ENCODE measurements around the gene ITPK1. TPM values are rescaled to one million over a fixed set of nuclear protein-coding genes. Genes with fewer than 3 reads are reported as not detected.

The ITPK1 gene
- total RNA-seq, 4 donors from 2014 or later: 43.9 to 56.1 (median 44.5) TPM

- no peak for DNase-seq
- H3K4me3 ChIP-seq (replicated peaks in 1 of 3): no peak overlapping the region
- no peaks in the 10 kb centered on the region for H3K27me3 ChIP-seq
- no peak overlapping the region for H3K27ac ChIP-seq
- H3K4me1 ChIP-seq: peaks cover 14 to 20% of the 10 kb centered on the region in 2 donors
- WGBS, 2 donors: 97 to 98% methylated on average over 7 to 8 of the region's 8 CpGs
- TF ChIP-seq, protein P1, sequence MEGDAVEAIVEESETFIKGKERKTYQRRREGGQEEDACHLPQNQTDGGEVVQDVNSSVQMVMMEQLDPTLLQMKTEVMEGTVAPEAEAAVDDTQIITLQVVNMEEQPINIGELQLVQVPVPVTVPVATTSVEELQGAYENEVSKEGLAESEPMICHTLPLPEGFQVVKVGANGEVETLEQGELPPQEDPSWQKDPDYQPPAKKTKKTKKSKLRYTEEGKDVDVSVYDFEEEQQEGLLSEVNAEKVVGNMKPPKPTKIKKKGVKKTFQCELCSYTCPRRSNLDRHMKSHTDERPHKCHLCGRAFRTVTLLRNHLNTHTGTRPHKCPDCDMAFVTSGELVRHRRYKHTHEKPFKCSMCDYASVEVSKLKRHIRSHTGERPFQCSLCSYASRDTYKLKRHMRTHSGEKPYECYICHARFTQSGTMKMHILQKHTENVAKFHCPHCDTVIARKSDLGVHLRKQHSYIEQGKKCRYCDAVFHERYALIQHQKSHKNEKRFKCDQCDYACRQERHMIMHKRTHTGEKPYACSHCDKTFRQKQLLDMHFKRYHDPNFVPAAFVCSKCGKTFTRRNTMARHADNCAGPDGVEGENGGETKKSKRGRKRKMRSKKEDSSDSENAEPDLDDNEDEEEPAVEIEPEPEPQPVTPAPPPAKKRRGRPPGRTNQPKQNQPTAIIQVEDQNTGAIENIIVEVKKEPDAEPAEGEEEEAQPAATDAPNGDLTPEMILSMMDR (IDR thresholded peaks at IDR 0.05): no peak
- no peak for TF ChIP-seq POLR2A (IDR thresholded peaks at IDR 0.05)
- no peaks in the 10 kb centered on the region for H3K36me3 ChIP-seq
- H3K9me3 ChIP-seq: no peaks in the 10 kb centered on the region
- intact Hi-C loops (cut with DNase I): no loop called here
Measured at GRCh38 chr14:92982956-92983355, 132.8 kb downstream of the ITPK1 start.

DNA sequence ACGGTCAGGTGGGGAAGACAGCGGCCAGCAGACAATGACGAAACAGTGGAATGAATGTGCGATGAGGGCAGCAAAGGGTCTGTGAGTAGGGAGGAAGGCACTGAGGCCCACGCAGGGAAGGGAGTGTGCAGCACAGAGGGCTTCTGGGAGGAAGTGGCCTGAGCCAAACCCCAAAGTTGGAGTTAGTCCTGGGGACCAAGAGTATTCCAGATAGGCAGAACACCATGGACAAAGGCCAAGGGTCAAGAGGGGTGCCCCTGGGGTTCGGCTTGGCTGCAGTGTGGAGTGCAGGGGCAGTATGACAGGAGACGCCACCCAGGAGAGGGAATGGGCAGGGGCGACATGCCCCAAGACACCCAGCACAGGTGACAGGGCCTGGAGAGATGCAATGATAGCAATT lies 134.0 kb downstream of the ITPK1 start:
- WGBS, 2 donors: 94 to 98% methylated on average over 8 of the region's 8 CpGs
- DNase-seq: no peak
- no peak overlapping the region for H3K4me3 ChIP-seq (replicated peaks in 1 of 3)
- peaks cover 13 to 14% of the 10 kb centered on the region in 2 donors for H3K4me1 ChIP-seq
- no peaks in the 10 kb centered on the region for H3K27me3 ChIP-seq
- no peak for TF ChIP-seq POLR2A (IDR thresholded peaks at IDR 0.05)
- TF ChIP-seq, protein P1 (IDR thresholded peaks at IDR 0.05): no peak
- intact Hi-C loops (cut with DNase I): no loop called here
- H3K27ac ChIP-seq: no peak overlapping the region
- H3K36me3 ChIP-seq: no peaks in the 10 kb centered on the region
- H3K9me3 ChIP-seq: no peaks in the 10 kb centered on the region

GRCh38 chr14:92980866-92981265 lies 134.9 kb downstream of the ITPK1 start:
- no peak for DNase-seq
- no peak for TF ChIP-seq POLR2A (IDR thresholded peaks at IDR 0.05)
- TF ChIP-seq, protein P1 (IDR thresholded peaks at IDR 0.05): no peak
- Histone ChIP-seq H3K27me3 (no peaks in the 10 kb centered on the region), H3K27ac (no peak overlapping the region), H3K4me1 (peaks cover 6% of the 10 kb centered on the region in 2 donors), H3K4me3 (replicated peaks in 1 of 3) (no peak overlapping the region), H3K9me3 (no peaks in the 10 kb centered on the region), H3K36me3 (no peaks in the 10 kb centered on the region)
- intact Hi-C loops (cut with DNase I): no loop called here
- WGBS, 2 donors: 98 to 99% methylated on average over 4 of the region's 4 CpGs

DNA sequence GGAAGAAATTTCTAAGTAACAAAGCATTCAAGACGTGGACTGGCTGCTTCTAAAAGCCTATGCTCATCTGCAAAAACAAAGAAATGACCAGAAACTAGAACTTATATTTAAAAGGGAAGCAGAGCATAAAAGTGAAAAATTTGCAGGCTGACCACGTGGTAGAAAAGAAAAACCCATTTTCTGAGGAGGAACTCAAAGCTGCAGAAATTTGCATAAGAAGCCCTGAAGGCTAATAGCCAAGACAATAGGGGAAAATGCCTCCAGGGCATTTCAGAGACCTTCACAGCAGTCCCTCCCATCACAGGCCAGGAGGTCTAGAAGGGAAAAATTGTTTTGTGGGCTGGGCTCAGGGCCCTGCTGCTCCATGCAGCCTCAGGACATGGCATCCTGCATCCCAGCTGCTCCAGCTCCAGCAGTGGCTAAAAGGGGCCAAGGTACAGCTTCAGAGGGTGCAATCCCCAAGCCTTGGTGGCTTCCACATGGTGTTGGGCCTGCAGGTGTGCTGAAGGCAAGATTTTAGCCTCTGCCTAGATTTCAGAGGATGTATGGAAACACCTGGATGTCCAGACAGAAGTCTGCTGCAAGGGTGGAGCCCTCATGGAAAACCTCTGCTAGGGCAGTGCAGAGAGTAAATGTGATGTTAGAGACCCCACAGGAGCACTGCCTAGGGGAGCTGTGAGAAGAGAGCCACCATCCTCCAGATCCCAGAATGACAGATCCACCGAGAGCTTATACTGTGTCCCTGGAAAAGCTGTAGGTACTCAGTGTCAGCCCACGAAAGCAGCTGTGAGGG lies 137.3 kb downstream of the ITPK1 start:
- TF ChIP-seq POLR2A (IDR thresholded peaks at IDR 0.05): no peak
- TF ChIP-seq, protein P1 (IDR thresholded peaks at IDR 0.05): no peak
- intact Hi-C loops (cut with DNase I): no loop called here
- WGBS, 2 donors: 82 to 84% methylated on average over 2 to 4 of the region's 4 CpGs

DNA sequence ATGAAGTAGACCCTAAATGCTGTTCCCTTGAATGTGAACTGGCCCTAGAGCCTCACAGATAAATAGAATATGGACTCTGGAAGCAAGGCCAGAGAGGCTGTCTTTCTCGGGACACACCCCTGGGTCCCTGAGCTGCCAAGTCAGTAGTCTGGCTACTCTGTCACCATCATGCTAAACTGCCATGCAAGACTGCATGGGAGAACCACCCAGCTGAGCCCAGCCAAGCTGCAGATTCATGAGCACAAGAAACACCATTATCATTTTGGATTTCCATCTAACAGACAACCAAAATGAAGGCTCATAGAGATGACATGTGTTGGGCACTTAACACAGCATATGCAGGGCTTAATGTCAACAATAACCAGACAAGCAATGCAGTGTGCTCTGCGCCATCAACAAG lies 139.5 kb downstream of the ITPK1 start:
- Histone ChIP-seq H3K36me3 (no peaks in the 10 kb centered on the region), H3K9me3 (no peaks in the 10 kb centered on the region), H3K4me1 (peaks cover 0 to 27% of the 10 kb centered on the region in 2 donors), H3K27me3 (no peaks in the 10 kb centered on the region), H3K4me3 (replicated peaks in 1 of 3) (no peak overlapping the region), H3K27ac (no peak overlapping the region)
- DNase-seq: no peak
- 95 to 100% methylated on average over 2 of the region's 2 CpGs for WGBS, 2 donors
- TF ChIP-seq POLR2A (IDR thresholded peaks at IDR 0.05): no peak
- TF ChIP-seq, protein P1 (IDR thresholded peaks at IDR 0.05): no peak
- intact Hi-C loops (cut with DNase I): no loop called here

More for the DNA sequence above, 137.3 kb downstream of the ITPK1 start:
- no peak for DNase-seq
- H3K27ac ChIP-seq: no peak overlapping the region
- no peaks in the 10 kb centered on the region for H3K27me3 ChIP-seq
- H3K4me1 ChIP-seq: peaks cover 0 to 13% of the 10 kb centered on the region in 2 donors
- H3K9me3 ChIP-seq: no peaks in the 10 kb centered on the region
- H3K4me3 ChIP-seq (replicated peaks in 1 of 3): no peak overlapping the region
- no peaks in the 10 kb centered on the region for H3K36me3 ChIP-seq

Measured in thyroid gland (tissue), 4 donors.